T-helper 2 cell treated with Interferon-gamma antibody and Interleukin-4, amounts not matched to agents 5 μg/mL and 100 μg/mL, for 36 hours (primary cell): ENCODE results near the gene TMEM80.
A peak's percentile ranks its signal among the peaks of the same experiment; 100 is the strongest.
"Not testable (repeated sequence)": the region's sequence is repeated elsewhere in the genome, so short reads cannot be mapped to it uniquely, and the experiment has no call there.

Experiments
- DNase-seq: peaks from one replicate; pipeline ENCODE4 v3.0.0; 2021; ENCODE audit warnings: low spot score
- H3K27ac Mint-ChIP-seq: one replicate; pipeline ENCODE4 v1.8.0; 2021; ENCODE audit warnings: mild to moderate bottlenecking, mixed read lengths
- H3K27me3 Mint-ChIP-seq: one replicate; pipeline ENCODE4 v1.8.0; 2021; ENCODE audit warnings: low read depth, mixed read lengths
- H3K36me3 Mint-ChIP-seq: one replicate; pipeline ENCODE4 v1.8.0; 2021; ENCODE audit warnings: low read depth, mixed read lengths
- H3K4me1 Mint-ChIP-seq: one replicate; pipeline ENCODE4 v1.8.0; 2021; ENCODE audit warnings: low read depth, mixed read lengths
- H3K4me3 Mint-ChIP-seq: one replicate; pipeline ENCODE4 v1.8.0; 2022; ENCODE audit warnings: mild to moderate bottlenecking, moderate library complexity, mixed read lengths
- H3K9me3 Mint-ChIP-seq: one replicate; pipeline ENCODE4 v1.8.0; 2021; ENCODE audit warnings: mixed read lengths

The TMEM80 gene

DNA sequence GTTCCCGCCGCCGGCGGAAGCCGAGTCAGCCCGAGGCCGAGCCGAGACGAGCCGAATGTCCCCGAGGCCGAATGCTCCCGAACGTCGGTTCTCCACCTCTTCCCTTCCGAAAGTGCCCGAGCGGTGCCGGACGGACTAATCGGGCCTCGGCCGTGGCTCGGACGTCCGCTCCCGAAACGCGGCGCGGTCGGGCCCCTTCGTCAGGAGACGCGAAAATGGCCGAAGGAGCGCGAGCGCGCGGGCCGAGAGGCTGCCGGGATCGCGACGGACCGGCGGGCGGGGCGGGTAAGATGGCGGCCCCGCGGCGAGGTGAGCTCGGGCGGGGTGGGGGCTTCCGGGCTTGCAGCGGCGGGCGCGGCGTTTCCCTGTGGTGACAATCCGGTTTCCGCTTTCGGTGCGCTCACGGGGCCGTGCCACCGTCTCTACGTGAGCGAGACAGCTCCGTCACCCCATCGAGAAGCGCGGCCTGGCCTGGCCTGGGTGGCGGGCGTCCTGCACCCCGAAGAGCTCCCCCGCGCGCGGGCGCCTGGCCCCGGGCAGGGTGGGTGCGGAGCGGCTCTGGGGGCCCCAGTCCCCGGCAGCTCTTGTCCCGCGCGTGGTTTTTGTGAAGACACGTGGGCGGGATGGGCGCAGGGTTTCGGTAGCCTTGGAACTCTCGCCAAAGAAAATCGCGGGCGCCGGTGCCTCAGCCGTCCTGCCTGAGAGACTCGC lies at the start of gene TMEM80:
TSS of gene TMEM80 (plus strand) at position 279 of the 711 bp plus-strand sequence. CDS start at position 291, 12 bp downstream.
- Mint-ChIP-seq H3K4me1 (peaks cover 37% of the 10 kb centered on the region), H3K36me3 (peaks cover 16% of the 10 kb centered on the region), H3K27me3 (no peaks in the 10 kb centered on the region), H3K4me3 (peak within 1 kb of the TSS; percentile 86), H3K9me3 (no peaks in the 10 kb centered on the region), H3K27ac (peak within 1 kb of the TSS; percentile 94)
- DNase-seq = peak; percentile 98

DNA sequence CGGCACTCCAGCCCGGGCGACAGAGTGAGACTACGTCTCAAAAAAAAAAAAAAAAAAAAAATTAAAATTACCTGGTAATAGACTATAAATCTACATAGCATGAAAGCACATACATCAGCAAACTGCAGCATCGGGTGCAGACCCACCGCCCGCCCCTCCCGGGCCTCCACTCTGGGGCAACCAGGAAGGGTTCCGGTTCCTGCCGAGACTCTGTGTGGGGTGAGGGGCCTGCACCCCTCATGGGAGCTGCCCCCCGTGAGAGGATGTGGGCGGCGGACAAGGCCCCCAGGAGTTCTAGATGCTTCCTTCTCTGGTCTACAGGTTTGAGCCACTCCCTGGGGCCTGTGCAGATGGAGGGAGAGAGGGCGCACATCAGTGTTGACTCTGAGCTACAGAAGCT lies 49.4 kb upstream of the TMEM80 start:
- no peak overlapping the region for H3K27ac Mint-ChIP-seq
- H3K27me3 Mint-ChIP-seq = no peaks in the 10 kb centered on the region
- no peaks in the 10 kb centered on the region for H3K9me3 Mint-ChIP-seq
- peaks cover 7% of the 10 kb centered on the region for H3K36me3 Mint-ChIP-seq
- no peaks in the 10 kb centered on the region for H3K4me1 Mint-ChIP-seq
- H3K4me3 Mint-ChIP-seq = no peak overlapping the region
- no peak for DNase-seq

DNA sequence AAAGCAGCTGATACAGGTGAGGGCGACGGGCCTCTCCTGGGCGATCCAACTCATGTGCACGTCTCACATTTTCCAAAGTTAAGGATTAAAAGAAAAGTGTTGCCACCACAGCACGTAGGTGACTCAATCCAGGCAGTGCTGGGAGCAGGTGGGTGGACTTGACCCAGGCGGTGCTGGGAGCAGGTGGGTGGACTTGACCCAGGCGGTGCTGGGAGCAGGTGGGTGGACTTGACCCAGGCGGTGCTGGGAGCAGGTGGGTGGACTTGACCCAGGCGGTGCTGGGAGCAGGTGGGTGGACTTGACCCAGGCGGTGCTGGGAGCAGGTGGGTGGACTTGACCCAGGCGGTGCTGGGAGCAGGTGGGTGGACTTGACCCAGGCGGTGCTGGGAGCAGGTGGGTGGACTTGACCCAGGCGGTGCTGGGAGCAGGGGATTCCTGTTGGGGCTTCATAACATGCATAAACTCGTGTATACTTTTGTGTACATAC lies 47.9 kb upstream of the TMEM80 start:
- H3K36me3 Mint-ChIP-seq, H3K27me3 Mint-ChIP-seq, DNase-seq, H3K27ac Mint-ChIP-seq, H3K9me3 Mint-ChIP-seq, H3K4me1 Mint-ChIP-seq, H3K4me3 Mint-ChIP-seq: not testable (repeated sequence)

DNA sequence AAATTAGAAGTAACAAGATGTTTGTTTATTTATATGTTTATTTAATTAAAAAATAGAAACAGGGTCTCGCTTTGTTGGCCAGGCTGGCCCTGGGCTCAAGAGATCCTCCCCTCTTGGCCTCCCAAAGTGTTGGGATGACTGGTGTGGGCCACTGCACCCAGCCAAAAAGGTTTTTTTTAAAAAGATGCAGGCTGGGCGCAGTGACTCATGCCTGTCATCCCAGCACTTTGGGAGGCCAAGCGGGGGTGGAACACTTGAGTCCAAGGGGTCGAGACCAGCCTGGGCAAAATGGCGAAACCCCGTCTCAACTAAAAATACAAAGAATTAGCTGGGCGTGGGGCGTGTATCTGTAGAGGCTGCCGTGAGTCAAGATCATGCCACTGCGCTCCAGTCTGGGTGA lies 45.1 kb upstream of the TMEM80 start:
- no peak overlapping the region for H3K4me3 Mint-ChIP-seq
- no peak overlapping the region for H3K27ac Mint-ChIP-seq
- H3K36me3 Mint-ChIP-seq = peaks cover 9% of the 10 kb centered on the region
- no peaks in the 10 kb centered on the region for H3K27me3 Mint-ChIP-seq
- H3K4me1 Mint-ChIP-seq = no peaks in the 10 kb centered on the region
- no peak for DNase-seq
- no peaks in the 10 kb centered on the region for H3K9me3 Mint-ChIP-seq

DNA sequence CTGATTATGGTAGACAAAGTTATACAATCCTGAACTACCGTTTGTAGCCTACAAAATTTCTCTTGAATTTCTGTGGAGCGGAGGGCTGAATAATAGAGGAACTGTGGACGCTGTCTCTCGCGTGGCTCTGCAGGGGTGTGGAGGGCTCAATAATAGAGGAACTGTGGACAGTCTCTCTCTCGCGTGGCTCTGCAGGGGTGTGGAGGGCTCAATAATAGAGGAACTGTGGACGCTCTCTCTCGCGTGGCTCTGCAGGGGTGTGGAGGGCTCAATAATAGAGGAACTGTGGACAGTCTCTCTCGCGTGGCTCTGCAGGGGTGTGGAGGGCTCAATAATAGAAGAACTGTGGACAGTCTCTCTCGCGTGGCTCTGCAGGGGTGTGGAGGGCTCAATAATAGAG lies 42.5 kb upstream of the TMEM80 start:
- not testable (repeated sequence) for H3K4me3 Mint-ChIP-seq, H3K27me3 Mint-ChIP-seq, H3K36me3 Mint-ChIP-seq, DNase-seq, H3K9me3 Mint-ChIP-seq, H3K27ac Mint-ChIP-seq, H3K4me1 Mint-ChIP-seq

DNA sequence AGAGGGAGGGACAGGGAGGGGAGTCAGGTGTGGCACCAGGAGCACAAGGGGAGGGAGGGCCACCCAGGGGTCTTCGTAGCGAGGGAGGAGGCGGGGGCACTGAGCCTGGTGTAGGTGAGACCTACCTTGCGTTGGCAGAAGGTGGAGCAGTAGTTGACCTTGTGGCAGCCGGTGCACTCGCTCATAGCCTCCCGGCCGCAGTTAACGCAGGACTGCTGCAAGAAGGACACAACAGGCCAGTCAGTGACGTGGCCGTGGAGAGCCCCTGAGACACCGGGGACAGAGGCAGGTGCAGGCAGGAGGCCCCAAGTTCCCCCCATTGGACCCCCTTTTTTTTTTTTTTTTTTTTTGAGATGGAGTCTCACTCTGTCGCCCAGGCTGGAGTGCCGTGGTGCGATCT lies 41.8 kb upstream of the TMEM80 start:
- Mint-ChIP-seq H3K9me3 (no peaks in the 10 kb centered on the region), H3K27me3 (no peaks in the 10 kb centered on the region), H3K27ac (no peak overlapping the region), H3K4me3 (no peak overlapping the region), H3K4me1 (no peaks in the 10 kb centered on the region), H3K36me3 (peaks cover 5% of the 10 kb centered on the region)
- no peak for DNase-seq

DNA sequence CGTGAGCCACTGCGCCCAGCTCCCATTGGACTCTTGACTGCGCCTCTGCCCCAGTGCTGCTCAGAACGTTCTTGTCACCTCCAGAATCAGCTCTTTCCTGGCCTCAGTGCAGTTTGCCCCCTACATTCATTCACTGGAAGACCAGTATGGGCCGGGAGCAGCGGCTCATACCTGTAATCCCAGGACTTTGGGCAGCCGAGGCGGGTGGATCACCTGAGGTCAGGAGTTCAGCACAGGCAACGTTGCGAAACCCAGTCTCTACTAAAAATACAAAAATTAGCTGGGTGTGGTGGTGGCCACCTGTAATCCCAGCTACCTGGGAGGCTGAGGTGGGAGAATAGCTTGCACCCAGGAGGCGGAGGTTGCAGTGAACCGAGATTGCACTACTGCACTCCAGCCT lies 41.2 kb upstream of the TMEM80 start:
- H3K27ac Mint-ChIP-seq, H3K4me1 Mint-ChIP-seq: not testable (repeated sequence)

DNA sequence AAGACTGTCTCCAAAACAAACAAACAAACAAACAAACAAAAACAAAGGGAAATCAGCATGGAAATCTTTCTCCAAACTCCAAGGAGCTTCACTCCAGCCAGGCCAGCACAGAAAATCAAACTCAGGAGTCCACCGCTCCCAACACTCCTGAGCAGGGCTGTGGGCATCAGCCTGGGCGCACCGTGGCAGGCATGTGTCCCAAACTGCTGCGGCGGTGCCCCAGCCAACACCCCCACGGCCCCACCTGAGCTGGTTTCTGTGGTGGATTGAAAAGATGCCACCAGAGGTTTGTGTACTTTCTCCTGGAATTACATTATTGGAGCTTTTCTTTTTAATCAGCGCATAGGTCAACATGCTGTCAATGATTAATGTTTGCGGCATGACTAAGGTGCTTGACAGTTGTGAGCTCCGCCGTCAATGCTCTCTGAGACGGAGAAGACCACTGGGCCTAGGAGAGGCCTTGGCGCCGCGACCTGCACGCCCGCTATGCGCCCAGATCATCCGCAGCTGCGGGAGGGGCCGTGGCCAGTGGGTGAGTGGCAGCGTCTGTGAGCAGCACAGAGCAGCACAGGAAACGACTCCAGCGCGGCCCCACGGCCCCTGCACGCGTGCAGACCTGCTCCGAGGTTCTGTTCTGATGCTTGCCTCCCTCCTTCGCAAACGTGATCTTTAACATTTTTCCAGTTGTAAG lies 40.4 kb upstream of the TMEM80 start:
- H3K4me1 Mint-ChIP-seq = no peaks in the 10 kb centered on the region
- H3K4me3 Mint-ChIP-seq = no peak overlapping the region
- no peak for DNase-seq
- H3K27me3 Mint-ChIP-seq = no peaks in the 10 kb centered on the region
- H3K9me3 Mint-ChIP-seq = no peaks in the 10 kb centered on the region
- no peak overlapping the region for H3K27ac Mint-ChIP-seq
- H3K36me3 Mint-ChIP-seq = peaks cover 7% of the 10 kb centered on the region

More for the DNA sequence above, 41.2 kb upstream of the TMEM80 start:
- not testable (repeated sequence) for H3K27me3 Mint-ChIP-seq, H3K9me3 Mint-ChIP-seq, DNase-seq, H3K4me3 Mint-ChIP-seq, H3K36me3 Mint-ChIP-seq

DNA sequence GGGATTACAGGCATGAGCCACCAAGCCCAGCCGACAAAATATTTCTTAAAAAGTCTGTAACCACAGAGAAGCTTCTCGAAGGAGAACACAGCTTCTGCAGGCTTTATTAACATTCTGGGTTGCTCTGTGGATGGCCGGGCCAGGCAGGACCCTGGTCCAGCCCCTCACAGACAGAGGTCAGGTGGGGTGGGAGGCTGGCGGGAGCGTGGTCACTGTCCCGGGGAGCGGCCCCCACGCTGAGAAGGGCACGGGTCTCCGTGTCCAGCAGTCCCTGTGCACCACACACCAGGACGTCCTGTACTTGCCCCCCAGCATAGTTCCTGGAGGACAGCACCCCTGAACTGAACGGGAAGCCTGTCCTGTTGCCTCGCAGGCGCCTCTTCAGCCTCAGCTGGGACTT lies 39.2 kb upstream of the TMEM80 start:
- Mint-ChIP-seq H3K4me3 (no peak overlapping the region), H3K27ac (no peak overlapping the region), H3K4me1 (no peaks in the 10 kb centered on the region)

DNA sequence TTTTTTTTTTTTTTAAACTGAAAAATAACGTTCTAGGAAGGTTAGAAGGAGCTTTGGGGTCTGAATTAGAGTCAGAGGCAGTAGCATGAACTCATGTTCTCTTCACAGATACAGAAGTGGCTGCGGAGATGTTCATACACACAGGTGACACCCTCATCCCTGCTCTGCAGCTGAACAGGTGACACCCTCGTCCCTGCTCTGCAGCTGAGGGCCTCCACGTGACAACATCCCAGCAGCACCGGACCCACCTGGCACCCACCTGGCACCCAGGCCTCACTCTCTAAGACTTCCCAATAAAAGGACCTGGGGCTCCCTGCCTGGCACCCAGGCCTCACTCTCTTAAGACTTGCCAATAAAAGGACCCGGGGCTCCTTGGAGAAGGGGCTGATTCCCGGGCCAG lies 38.8 kb upstream of the TMEM80 start:
- Mint-ChIP-seq H3K36me3 (peaks cover 4% of the 10 kb centered on the region), H3K9me3 (no peaks in the 10 kb centered on the region), H3K27ac (no peak overlapping the region), H3K4me1 (no peaks in the 10 kb centered on the region), H3K27me3 (no peaks in the 10 kb centered on the region), H3K4me3 (no peak overlapping the region)
- DNase-seq = no peak

More for the DNA sequence above, 39.2 kb upstream of the TMEM80 start:
- no peak for DNase-seq
- H3K9me3 Mint-ChIP-seq = no peaks in the 10 kb centered on the region
- H3K27me3 Mint-ChIP-seq = no peaks in the 10 kb centered on the region
- peaks cover 5% of the 10 kb centered on the region for H3K36me3 Mint-ChIP-seq

DNA sequence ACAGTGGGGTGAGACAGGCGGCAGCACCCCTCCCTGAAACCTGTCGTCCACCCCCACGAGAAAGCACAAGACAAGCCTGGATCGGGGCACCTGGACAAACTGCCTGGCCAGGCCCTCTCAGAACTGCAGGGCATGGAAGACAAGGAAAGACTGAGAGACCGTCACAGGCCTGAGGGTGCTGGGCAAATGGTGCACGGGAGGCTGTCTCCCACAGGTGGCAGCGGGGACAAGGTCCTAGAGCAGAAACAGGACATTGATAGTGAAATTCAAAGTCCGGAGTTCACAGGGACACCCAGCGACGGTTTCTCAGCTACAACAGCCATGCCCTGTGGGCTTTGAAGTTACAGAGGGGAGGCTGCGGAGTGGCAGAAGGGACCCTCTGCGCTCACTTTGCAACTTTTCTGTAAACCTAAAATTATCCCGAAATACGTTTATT lies 37.9 kb upstream of the TMEM80 start:
- no peaks in the 10 kb centered on the region for H3K27me3 Mint-ChIP-seq
- H3K4me1 Mint-ChIP-seq = no peaks in the 10 kb centered on the region
- H3K4me3 Mint-ChIP-seq = no peak overlapping the region
- no peaks in the 10 kb centered on the region for H3K9me3 Mint-ChIP-seq
- no peak for DNase-seq
- peaks cover 8% of the 10 kb centered on the region for H3K36me3 Mint-ChIP-seq
- no peak overlapping the region for H3K27ac Mint-ChIP-seq

DNA sequence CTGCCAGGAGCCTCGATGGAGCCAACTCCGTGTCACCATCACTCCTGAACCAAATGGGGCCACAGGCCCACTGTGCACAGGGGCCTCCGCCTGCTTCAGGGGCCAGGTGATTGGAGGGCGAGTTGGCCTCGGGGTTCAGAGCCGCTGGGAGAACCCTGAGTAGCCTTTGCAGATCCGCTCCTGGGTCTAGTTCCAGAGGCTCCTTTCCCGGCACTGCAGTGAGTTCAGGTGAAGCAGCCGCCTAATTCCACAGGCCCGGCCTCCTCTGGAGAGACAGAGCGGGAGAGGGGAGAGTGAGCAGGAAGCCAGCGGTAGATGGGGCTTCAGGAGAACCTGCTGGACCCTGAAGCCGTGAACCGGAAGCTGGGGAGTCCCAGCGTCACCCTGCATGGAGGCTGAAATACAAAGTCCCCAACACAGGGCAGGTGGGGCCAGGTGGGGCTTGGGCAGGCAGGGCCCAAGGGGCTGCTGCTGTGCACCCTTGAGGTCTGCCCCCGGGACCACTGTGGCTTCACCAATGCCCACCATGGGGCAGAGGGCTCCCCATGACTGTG lies 36.0 kb upstream of the TMEM80 start:
- Mint-ChIP-seq H3K27me3 (no peaks in the 10 kb centered on the region), H3K4me1 (no peaks in the 10 kb centered on the region), H3K27ac (no peak overlapping the region), H3K4me3 (no peak overlapping the region), H3K9me3 (no peaks in the 10 kb centered on the region), H3K36me3 (peaks cover 11% of the 10 kb centered on the region)
- no peak for DNase-seq

DNA sequence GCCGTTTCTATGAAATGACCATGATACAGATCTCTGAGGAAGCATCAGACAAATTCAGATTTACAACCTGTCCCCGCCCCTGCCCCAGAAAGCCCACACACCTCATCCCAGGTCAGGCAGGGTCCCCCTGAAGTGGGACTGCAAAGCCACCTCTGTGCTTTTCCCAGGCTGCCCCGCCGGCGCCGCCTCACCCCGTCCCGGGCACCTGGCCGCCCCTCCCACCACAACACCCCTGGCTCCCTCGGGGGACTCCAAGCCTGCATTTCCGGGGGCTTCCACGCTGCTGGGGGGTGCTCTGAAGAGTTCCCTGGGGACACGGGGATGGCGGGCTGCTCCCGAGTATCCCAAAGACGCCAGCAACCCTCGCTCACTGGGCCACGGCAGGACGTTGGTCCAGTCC lies 35.3 kb upstream of the TMEM80 start:
- DNase-seq = no peak
- no peak overlapping the region for H3K27ac Mint-ChIP-seq
- peaks cover 11% of the 10 kb centered on the region for H3K36me3 Mint-ChIP-seq
- no peak overlapping the region for H3K4me3 Mint-ChIP-seq
- H3K9me3 Mint-ChIP-seq = no peaks in the 10 kb centered on the region
- no peaks in the 10 kb centered on the region for H3K4me1 Mint-ChIP-seq
- no peaks in the 10 kb centered on the region for H3K27me3 Mint-ChIP-seq

DNA sequence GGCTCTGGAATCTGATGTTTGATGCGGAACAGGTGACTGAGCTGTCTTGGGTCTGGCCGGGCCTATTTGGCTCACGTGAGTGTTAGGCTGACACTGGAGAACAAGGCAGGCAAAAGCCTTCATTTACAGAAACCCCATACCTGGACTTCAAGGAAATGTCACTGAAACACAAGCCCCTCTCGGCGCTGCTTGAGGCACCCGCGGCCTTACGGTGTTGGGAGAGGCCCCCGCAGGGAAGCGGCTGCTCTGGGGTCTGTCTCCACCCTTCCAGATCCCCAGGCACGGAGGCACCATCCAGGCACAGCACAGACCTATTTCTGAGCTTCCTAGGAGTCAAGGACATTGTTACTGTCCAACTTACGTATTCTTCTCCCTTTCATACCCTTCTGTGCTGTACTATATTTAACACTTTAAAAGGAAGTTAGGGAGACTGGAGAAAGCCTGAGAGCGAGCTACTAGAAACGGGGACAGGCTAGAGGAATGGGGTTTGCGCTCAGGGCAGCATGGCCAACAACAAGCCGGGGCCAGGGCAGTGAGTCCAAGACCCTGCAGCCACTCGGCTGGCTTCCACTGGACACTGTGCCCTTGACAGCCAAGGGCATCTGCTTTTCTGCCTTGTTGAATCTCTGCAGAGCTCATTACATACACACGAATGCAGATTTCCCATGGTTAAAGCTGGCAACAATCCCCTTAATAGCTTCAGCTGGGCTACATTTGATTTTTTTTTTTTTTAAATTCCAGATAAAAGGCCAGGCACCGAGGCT lies 34.8 kb upstream of the TMEM80 start:
- H3K36me3 Mint-ChIP-seq = peaks cover 11% of the 10 kb centered on the region

More for the DNA sequence above, 34.8 kb upstream of the TMEM80 start:
- no peak overlapping the region for H3K4me3 Mint-ChIP-seq
- no peaks in the 10 kb centered on the region for H3K27me3 Mint-ChIP-seq
- no peaks in the 10 kb centered on the region for H3K4me1 Mint-ChIP-seq
- no peak overlapping the region for H3K27ac Mint-ChIP-seq
- no peaks in the 10 kb centered on the region for H3K9me3 Mint-ChIP-seq
- DNase-seq = no peak
